ENCODE measurements around the gene YIPF1.

GRCh38 chr1:53868565-53868964, 21.0 kb downstream of the YIPF1 start:
- TF ChIP-seq EZH2 (IDR thresholded peaks at IDR 0.05) = no peak
- TF ChIP-seq POLR2AphosphoS5 (IDR thresholded peaks at IDR 0.05; ENCODE audit: borderline replicate concordance, low read depth, low read length) = no peak
- no peak for TF ChIP-seq FOXP2 (optimal IDR thresholded peaks at IDR 0.05; ENCODE audit: control extremely low read depth, extremely low read length, insufficient read depth)

Measured in SK-N-MC (cell line).